HG03558 (cell line): ENCODE data around the gene GALNT17.
"Not testable (repeated sequence)": the region's sequence is repeated elsewhere in the genome, so short reads cannot be mapped to it uniquely, and the experiment has no call there.

Experiments used
- ATAC-seq: cut with Tn5 transposase; IDR thresholded peaks from one replicate; pipeline ENCODE4 v1.9.1; 2021; ENCODE audit warnings: moderate number of reproducible peaks; ENCODE audit not compliant: unreplicated experiment; ENCODE audit errors: extremely low read depth

GALNT17 gene

GRCh38 chr7:71155236-71155635 is 23.3 kb downstream of the GALNT17 start:
- ATAC-seq = no peak

GRCh38 chr7:71157757-71158156 is 25.8 kb downstream of the GALNT17 start:
- no peak for ATAC-seq

- no peak for ATAC-seq
Observed at GRCh38 chr7:71165708-71166107, 33.8 kb downstream of the GALNT17 start.

GRCh38 chr7:71171476-71171875 is 39.5 kb downstream of the GALNT17 start:
- no peak for ATAC-seq

- ATAC-seq = no peak
Observed at GRCh38 chr7:71173955-71174354, 42.0 kb downstream of the GALNT17 start.

- no peak for ATAC-seq
Observed at GRCh38 chr7:71182438-71182935, 50.5 kb downstream of the GALNT17 start.

- ATAC-seq = no peak
Observed at GRCh38 chr7:71184136-71184535, 52.2 kb downstream of the GALNT17 start.

- no peak for ATAC-seq
Observed at GRCh38 chr7:71184609-71185008, 52.7 kb downstream of the GALNT17 start.

GRCh38 chr7:71186535-71187057 is 54.7 kb downstream of the GALNT17 start:
- ATAC-seq = no peak

GRCh38 chr7:71191771-71192170 is 59.8 kb downstream of the GALNT17 start:
- ATAC-seq = no peak

GRCh38 chr7:71193099-71193810 is 61.3 kb downstream of the GALNT17 start:
- ATAC-seq = no peak

- no peak for ATAC-seq
Observed at GRCh38 chr7:71198391-71198790, 66.4 kb downstream of the GALNT17 start.

GRCh38 chr7:71198887-71199286 is 66.9 kb downstream of the GALNT17 start:
- ATAC-seq = no peak

GRCh38 chr7:71206184-71206583 is 74.2 kb downstream of the GALNT17 start:
- no peak for ATAC-seq

GRCh38 chr7:71208881-71209280 is 76.9 kb downstream of the GALNT17 start:
- no peak for ATAC-seq

GRCh38 chr7:71209484-71209883 is 77.5 kb downstream of the GALNT17 start:
- ATAC-seq = not testable (repeated sequence)

- ATAC-seq = no peak
Observed at GRCh38 chr7:71210220-71210619, 78.3 kb downstream of the GALNT17 start.

GRCh38 chr7:71212433-71212832 is 80.5 kb downstream of the GALNT17 start:
- ATAC-seq = not testable (repeated sequence)

GRCh38 chr7:71216211-71216610 is 84.3 kb downstream of the GALNT17 start:
- no peak for ATAC-seq

- ATAC-seq = no peak
Observed at GRCh38 chr7:71220210-71220695, 88.3 kb downstream of the GALNT17 start.

GRCh38 chr7:71221049-71221448 is 89.1 kb downstream of the GALNT17 start:
- no peak for ATAC-seq

GRCh38 chr7:71221549-71221948 is 89.6 kb downstream of the GALNT17 start:
- ATAC-seq = no peak
